B cell (primary cell): ENCODE data around the gene EPOP. TPM values are rescaled to one million over a fixed set of nuclear protein-coding genes. Genes with fewer than 3 reads are reported as not detected.

Source experiments
- ATAC-seq: fragments of 200-7000 bp; cut with Tn5 transposase; one replicate; pipeline ENCODE4 v1.10.0; 2021; ENCODE audit warnings: low read depth, mild to moderate bottlenecking, moderate number of reproducible peaks, moderate library complexity
- CTCF ChIA-PET: fragments of 350-600 bp; sonication (Branson Sonifier 250); formaldehyde crosslinking; loops from one replicate; lab custom pipeline; 2021; ENCODE audit warnings: antibody characterized with exemption, inconsistent platforms; lab: Charles Lee
- POLR2A ChIA-PET: fragments of 350-600 bp; sonication (Branson Sonifier 250); formaldehyde crosslinking; loops from one replicate; lab custom pipeline; 2021; ENCODE audit warnings: antibody characterized with exemption; lab: Charles Lee
- DNase-seq: peaks from one replicate; pipeline ENCODE4 v3.0.0; 2013
- H2AFZ ChIP-seq: 2 replicates; pipeline ENCODE4 v1.6.1; 2012; ENCODE audit warnings: mild to moderate bottlenecking, low read depth, low read length; ENCODE audit not compliant: insufficient read depth, poor library complexity, severe bottlenecking
- H3K27ac ChIP-seq, 2 donors: 1 replicate in 1 of 2; 2 replicates in 1 of 2; pipeline ENCODE4 v1.5.1; 2012 to 2013; ENCODE audit warnings: low read length in 2 of 2, mild to moderate bottlenecking in 2 of 2, moderate library complexity in 1 of 2
- H3K27me3 ChIP-seq, 4 experiments: fragments of 200-600 bp in 1 of 4; sonication (generic) in 1 of 4; replicated peaks in 1 of 4; 1 replicate in 2 of 4; 2 replicates in 2 of 4; pipeline versions ENCODE4 v1.6.1 to v1.7.0; 2013 to 2016; ENCODE audit warnings: low read length in 3 of 4, mild to moderate bottlenecking in 2 of 4, mixed read lengths in 1 of 4, moderate library complexity in 1 of 4; ENCODE audit not compliant: insufficient read depth in 4 of 4, control insufficient read depth in 3 of 4; ENCODE audit errors: control extremely low read depth in 1 of 4
- H3K36me3 ChIP-seq, 2 experiments: replicated peaks in 1 of 2; 1 replicate in 1 of 2; 2 replicates in 1 of 2; pipeline versions ENCODE4 v1.6.1 to v1.7.1; 2013; ENCODE audit warnings: low read length in 1 of 2; ENCODE audit not compliant: insufficient read depth in 2 of 2, control insufficient read depth in 1 of 2; ENCODE audit errors: control extremely low read depth in 1 of 2, extremely low read depth in 1 of 2
- H3K4me1 ChIP-seq, 2 donors: fragments of 200-600 bp in 1 of 2; sonication (generic) in 1 of 2; 1 replicate in 1 of 2; 2 replicates in 1 of 2; pipeline versions ENCODE4 v1.5.1 to v1.6.1; 2013 to 2017; ENCODE audit warnings: low read length in 2 of 2; ENCODE audit not compliant: control insufficient read depth in 2 of 2, insufficient read depth in 2 of 2
- H3K4me2 ChIP-seq: replicated peaks from 2 replicates; pipeline ENCODE3; 2012; ENCODE audit warnings: mild to moderate bottlenecking, low read depth, low read length; ENCODE audit not compliant: poor library complexity, severe bottlenecking
- H3K4me3 ChIP-seq, 5 experiments: fragments of 200-600 bp in 1 of 5; sonication (generic) in 1 of 5; 1 replicate in 3 of 5; 2 replicates in 2 of 5; pipeline versions ENCODE4 v1.5.1 to v1.7.0; 2011 to 2016; ENCODE audit warnings: low read length in 4 of 5, mild to moderate bottlenecking in 4 of 5, low read depth in 2 of 5, control low read depth in 1 of 5, moderate library complexity in 1 of 5; ENCODE audit not compliant: insufficient read depth in 1 of 5; ENCODE audit errors: control extremely low read depth in 1 of 5, extremely low read depth in 1 of 5
- H3K79me2 ChIP-seq: fragments of 200-600 bp; sonication (generic); one replicate; pipeline ENCODE4 v1.6.0; 2016; ENCODE audit warnings: low read length; ENCODE audit not compliant: control insufficient read depth, insufficient read depth
- H3K9ac ChIP-seq: fragments of 200-600 bp; sonication (generic); 2 replicates; pipeline ENCODE4 v1.6.1; 2017; ENCODE audit warnings: mild to moderate bottlenecking, low read length, moderate library complexity
- H3K9me3 ChIP-seq, 3 donors: one replicate each; pipeline versions ENCODE4 v1.6.1 to v1.7.1; 2013; ENCODE audit warnings: low read length in 2 of 3; ENCODE audit not compliant: control insufficient read depth in 2 of 3, insufficient read depth in 1 of 3; ENCODE audit errors: control extremely low read depth in 1 of 3
- H4K20me1 ChIP-seq: 2 replicates; pipeline ENCODE4 v1.6.0; 2012; ENCODE audit warnings: mild to moderate bottlenecking, low read length; ENCODE audit not compliant: insufficient read depth, control insufficient read depth, poor library complexity, severe bottlenecking
- H3K27ac Mint-ChIP-seq: one replicate; pipeline ENCODE4 v1.8.0; 2021; ENCODE audit warnings: mixed read lengths
- H3K27me3 Mint-ChIP-seq: one replicate; pipeline ENCODE4 v1.8.0; 2021; ENCODE audit warnings: mixed read lengths
- H3K4me1 Mint-ChIP-seq: one replicate; pipeline ENCODE4 v1.8.0; 2021; ENCODE audit warnings: mixed read lengths
- H3K4me3 Mint-ChIP-seq: one replicate; pipeline ENCODE4 v1.8.0; 2021; ENCODE audit warnings: mixed read lengths
- H3K9me3 Mint-ChIP-seq: one replicate; pipeline ENCODE4 v1.8.0; 2022; ENCODE audit warnings: mixed read lengths; ENCODE audit not compliant: insufficient read depth
- CTCF ChIP-seq: fragments of 200-600 bp; IDR thresholded peaks from one replicate; pipeline ENCODE4 v1.8.0; 2022; ENCODE audit warnings: antibody characterized with exemption, mild to moderate bottlenecking
- EZH2 ChIP-seq: IDR thresholded peaks from 2 replicates; pipeline ENCODE4 v1.6.1; 2012; ENCODE audit warnings: borderline replicate concordance, low read depth, mild to moderate bottlenecking, moderate library complexity, low read length; ENCODE audit not compliant: insufficient read depth, poor library complexity, severe bottlenecking
- WGBS: methylation state at CpG from one replicate; pipeline ENCODE4 v1.1.5; 2013; ENCODE audit warnings: missing lambda C conversion rate; ENCODE audit not compliant: insufficient coverage; 5-methylcytosine and 5-hydroxymethylcytosine counted together
- intact Hi-C: fragments of 100-400 bp; cut with micrococcal nuclease; formaldehyde crosslinking; loops from one replicate; pipeline ENCODE4 v1.10.0; 2022
- polyA plus RNA-seq: library from polyadenylated mRNA; depleted of rRNA; stranded (reverse); fragments of >200 nt; gene quantifications from 2 replicates; pipeline ENCODE4 v1.2.3, GENCODE V29; 2012
- total RNA-seq, 2 donors: library from RNA; stranded (reverse); fragments of 120-200 nt in 1 of 2; gene quantifications; 1 replicate in 1 of 2; 2 replicates in 1 of 2; pipeline versions ENCODE4 v1.2.3 to v1.2.4, GENCODE V29; 2013 to 2022

The EPOP gene
- total and polyA plus RNA-seq, 2 donors (not counting 1 experiment from before 2014, with no cell fraction given), result 0.66 to 1.2 TPM

DNA sequence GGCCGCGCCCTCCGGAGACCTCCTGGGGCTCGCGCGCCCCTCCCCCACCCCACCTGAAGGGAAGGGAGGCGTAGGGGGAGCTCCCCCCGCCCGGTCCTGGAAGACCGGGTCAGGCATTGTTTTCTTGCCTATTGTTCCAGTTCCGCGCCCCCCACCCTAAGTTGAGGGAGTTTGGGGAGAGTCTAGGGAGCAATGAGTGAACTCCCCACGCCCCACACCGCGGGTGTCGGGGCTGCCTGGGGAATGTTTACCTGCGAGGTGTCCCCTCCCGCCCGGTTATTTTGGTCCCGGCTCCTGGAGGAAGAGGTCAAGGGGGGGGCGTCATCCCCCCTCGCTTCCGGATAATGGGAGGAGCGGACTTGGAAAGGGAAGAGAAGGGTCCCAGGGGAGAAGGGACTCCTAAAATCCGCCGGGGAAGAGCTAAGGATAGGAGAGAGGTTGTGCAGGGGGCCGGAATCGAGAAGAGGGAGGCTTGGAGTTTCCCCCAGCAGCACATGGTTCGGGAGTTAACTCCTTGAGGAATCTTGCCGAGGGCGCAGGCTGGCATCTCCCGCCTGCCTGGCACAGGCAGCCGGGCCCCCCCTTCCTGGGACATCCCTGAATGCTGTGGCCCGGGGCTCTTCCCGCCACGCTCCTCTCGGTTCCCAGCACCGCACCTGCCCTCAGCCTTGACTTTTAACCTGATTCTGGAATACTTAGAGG lies 31.2 kb upstream of the EPOP start:
- Histone ChIP-seq H2AFZ (peak overlapping the region; percentile 44), H3K36me3 (peaks cover 0 to 35% of the 10 kb centered on the region in 2 experiments), H3K4me1 (peaks cover 18 to 51% of the 10 kb centered on the region in 2 donors), H3K79me2 (peaks cover 31% of the 10 kb centered on the region), H3K27me3 (no peaks in the 10 kb centered on the region), H3K4me2 (peak overlapping the region; percentile 97), H3K9ac (peak overlapping the region; percentile 84), H3K27ac (peak overlapping the region; percentile 11 to 74), H4K20me1 (peaks cover 51% of the 10 kb centered on the region), H3K4me3 (peak overlapping the region; percentile 48 to 95 (median 79)), H3K9me3 (no peaks in the 10 kb centered on the region)
- Mint-ChIP-seq H3K4me3 (peak overlapping the region; percentile 92), H3K27me3 (no peaks in the 10 kb centered on the region), H3K27ac (peak overlapping the region; percentile 90), H3K4me1 (peaks cover 51% of the 10 kb centered on the region), H3K9me3 (no peaks in the 10 kb centered on the region)
- intact Hi-C loops, result loop anchor here (1.0 kb wide), 2 partner anchors 24 to 29 kb away; partner anchors contain the start of gene CISD3
- WGBS, result under 1% methylated on average over 26 of the region's 38 CpGs
- DNase-seq (peak; percentile 61), ATAC-seq (no peak)
- POLR2A ChIA-PET, result interaction anchor here (0.6 to 3.7 kb wide), 7 partner anchors 23 to 463 kb away, joined by 3 to 15 read pairs (median 4); partner anchors contain the start of genes LASP1 and PSMB3
- TF ChIP-seq EZH2 (no peak), CTCF (no peak)
- CTCF ChIA-PET, result interaction anchor here (1.0 to 3.8 kb wide), 6 partner anchors 18 to 459 kb away, joined by 3 to 32 read pairs (median 4); no protein-coding TSS in a partner anchor

- Histone ChIP-seq H3K79me2 (peaks cover 27% of the 10 kb centered on the region), H3K9me3 (no peaks in the 10 kb centered on the region), H3K36me3 (peaks cover 0 to 30% of the 10 kb centered on the region in 2 experiments), H3K27me3 (no peaks in the 10 kb centered on the region), H2AFZ (peak overlapping the region; percentile 46), H4K20me1 (peaks cover 46% of the 10 kb centered on the region), H3K4me1 (peaks cover 20 to 55% of the 10 kb centered on the region in 2 donors), H3K9ac (peak overlapping the region; percentile 84), H3K27ac (no peak overlapping the region), H3K4me3 (peak overlapping the region in 4 of 5 experiments; percentile 76 to 95 (median 80)), H3K4me2 (peak overlapping the region; percentile 97)
- TF ChIP-seq EZH2 (no peak), CTCF (no peak)
- no peak for DNase-seq
- peak overlapping the region; percentile 53 for H3K27ac Mint-ChIP-seq
- CTCF ChIA-PET, result interaction anchor here (1.0 to 3.8 kb wide), 7 partner anchors 18 to 448 kb away, joined by 3 to 32 read pairs (median 4); no protein-coding TSS in a partner anchor
- peaks cover 53% of the 10 kb centered on the region for H3K4me1 Mint-ChIP-seq
- H3K27me3 Mint-ChIP-seq, result no peaks in the 10 kb centered on the region
- peak overlapping the region; percentile 92 for H3K4me3 Mint-ChIP-seq
- H3K9me3 Mint-ChIP-seq, result no peaks in the 10 kb centered on the region
- POLR2A ChIA-PET, result interaction anchor here (0.6 to 3.7 kb wide), 8 partner anchors 23 to 464 kb away, joined by 3 to 15 read pairs (median 4); partner anchors contain the start of genes LASP1 and PSMB3
- intact Hi-C loops, result loop anchor here (1.0 kb wide), 1 partner anchor 25 kb away; the partner anchor contains the start of gene CISD3
- no peak for ATAC-seq
- no CpG with 5 or more reads among the region's 32 CpGs for WGBS
These were observed 30.7 kb upstream of the EPOP start for GRCh38 chr17:38705523-38705802.
